Activated naive CD4-positive, alpha-beta T cell treated with anti-CD3 and anti-CD28 coated beads, Interleukin-2, amount 50 U/mL, for 72 hours (primary cell): ENCODE results near the gene RTKN. TPM values are rescaled to one million over a fixed set of nuclear protein-coding genes. Genes with fewer than 3 reads are reported as not detected.

ENCODE experiments used
- ATAC-seq, 2 donors: fragments of 150-1000 bp; cut with Tn5 transposase; 2 replicates each; pipeline ENCODE4 v1.10.0; 2021; ENCODE audit warnings: mild to moderate bottlenecking in 2 of 2, moderate library complexity in 2 of 2
- DNase-seq, 2 donors: peaks; one replicate each; pipeline ENCODE4 v3.0.0; 2021 to 2022; ENCODE audit warnings: low spot score in 2 of 2
- H3K27ac Mint-ChIP-seq, 2 donors: one replicate each; pipeline ENCODE4 v1.8.0; 2022; ENCODE audit warnings: mild to moderate bottlenecking in 2 of 2, mixed read lengths in 2 of 2
- H3K36me3 Mint-ChIP-seq, 2 donors: one replicate each; pipeline ENCODE4 v1.8.0; 2022; ENCODE audit warnings: mixed read lengths in 2 of 2
- H3K9me3 Mint-ChIP-seq, 2 donors: one replicate each; pipeline ENCODE4 v1.8.0; 2022; ENCODE audit warnings: mixed read lengths in 2 of 2
- total RNA-seq, 2 donors: library from RNA; stranded (reverse); gene quantifications; one replicate each; pipeline ENCODE4 v1.2.3, GENCODE V29; 2022

Gene RTKN
- total RNA-seq, 2 donors from 2014 or later: 0.91 to 4.6 TPM

- Mint-ChIP-seq H3K27ac (peak overlapping the region in 1 of 2 donors; percentile 49), H3K9me3 (no peaks in the 10 kb centered on the region), H3K36me3 (no peaks in the 10 kb centered on the region)
- peak; percentile 56 to 64 for ATAC-seq
- DNase-seq: peak in 1 of 2 donors; percentile 28
Observed at GRCh38 chr2:74414881-74415761, 26.6 kb downstream of the RTKN start.

GRCh38 chr2:74414441-74414840, 27.3 kb downstream of the RTKN start:
- no peaks in the 10 kb centered on the region for H3K9me3 Mint-ChIP-seq
- no peak overlapping the region for H3K27ac Mint-ChIP-seq
- H3K36me3 Mint-ChIP-seq: no peaks in the 10 kb centered on the region

GRCh38 chr2:74413001-74413698, 28.6 kb downstream of the RTKN start:
- DNase-seq (no peak), ATAC-seq (no peak)
- no peak overlapping the region for H3K27ac Mint-ChIP-seq
- no peaks in the 10 kb centered on the region for H3K36me3 Mint-ChIP-seq
- no peaks in the 10 kb centered on the region for H3K9me3 Mint-ChIP-seq

More at GRCh38 chr2:74414441-74414840, 27.3 kb downstream of the RTKN start:
- ATAC-seq (no peak), DNase-seq (no peak)

GRCh38 chr2:74407682-74408081, 34.1 kb downstream of the RTKN start:
- H3K9me3 Mint-ChIP-seq: no peaks in the 10 kb centered on the region
- no peak overlapping the region for H3K27ac Mint-ChIP-seq
- DNase-seq (no peak), ATAC-seq (no peak)
- no peaks in the 10 kb centered on the region for H3K36me3 Mint-ChIP-seq

- Mint-ChIP-seq H3K9me3 (no peaks in the 10 kb centered on the region), H3K36me3 (no peaks in the 10 kb centered on the region), H3K27ac (no peak overlapping the region)
- DNase-seq (no peak), ATAC-seq (no peak)
Observed at GRCh38 chr2:74406035-74406434, 35.7 kb downstream of the RTKN start.

- no peaks in the 10 kb centered on the region for H3K36me3 Mint-ChIP-seq
- DNase-seq (no peak), ATAC-seq (no peak)
- H3K9me3 Mint-ChIP-seq: no peaks in the 10 kb centered on the region
- no peak overlapping the region for H3K27ac Mint-ChIP-seq
Observed at GRCh38 chr2:74401891-74402290, 39.8 kb downstream of the RTKN start.

- Mint-ChIP-seq H3K36me3 (no peaks in the 10 kb centered on the region), H3K27ac (no peak overlapping the region), H3K9me3 (no peaks in the 10 kb centered on the region)
- ATAC-seq (peak; percentile 29 to 62), DNase-seq (no peak)
Observed at GRCh38 chr2:74399785-74400184, 42.0 kb downstream of the RTKN start.

GRCh38 chr2:74396149-74396548, 45.6 kb downstream of the RTKN start:
- no peaks in the 10 kb centered on the region for H3K9me3 Mint-ChIP-seq
- H3K36me3 Mint-ChIP-seq: no peaks in the 10 kb centered on the region
- ATAC-seq (no peak), DNase-seq (no peak)
- H3K27ac Mint-ChIP-seq: no peak overlapping the region

GRCh38 chr2:74393525-74393924, 48.2 kb downstream of the RTKN start:
- no peak overlapping the region for H3K27ac Mint-ChIP-seq
- H3K9me3 Mint-ChIP-seq: no peaks in the 10 kb centered on the region
- no peak for ATAC-seq
- no peak for DNase-seq
- no peaks in the 10 kb centered on the region for H3K36me3 Mint-ChIP-seq

GRCh38 chr2:74392449-74392743, 49.3 kb downstream of the RTKN start:
- H3K9me3 Mint-ChIP-seq: no peaks in the 10 kb centered on the region
- ATAC-seq: no peak
- H3K27ac Mint-ChIP-seq: peak overlapping the region; percentile 16 to 95
- H3K36me3 Mint-ChIP-seq: no peaks in the 10 kb centered on the region
- no peak for DNase-seq

GRCh38 chr2:74391580-74392448, 49.9 kb downstream of the RTKN start:
- DNase-seq (peak; percentile 92 to 98), ATAC-seq (peak; percentile 72 to 81)
- H3K36me3 Mint-ChIP-seq: no peaks in the 10 kb centered on the region
- H3K9me3 Mint-ChIP-seq: no peaks in the 10 kb centered on the region
- peak overlapping the region; percentile 95 to 99 for H3K27ac Mint-ChIP-seq

- peak overlapping the region; percentile 91 to 95 for H3K27ac Mint-ChIP-seq
- H3K36me3 Mint-ChIP-seq: no peaks in the 10 kb centered on the region
- no peaks in the 10 kb centered on the region for H3K9me3 Mint-ChIP-seq
- DNase-seq: no peak
- ATAC-seq: peak; percentile 23 to 68
Observed at GRCh38 chr2:74391209-74391579, 50.5 kb downstream of the RTKN start.

- H3K36me3 Mint-ChIP-seq: no peaks in the 10 kb centered on the region
- ATAC-seq (no peak), DNase-seq (no peak)
- H3K27ac Mint-ChIP-seq: peak overlapping the region in 1 of 2 donors; percentile 13
- no peaks in the 10 kb centered on the region for H3K9me3 Mint-ChIP-seq
Observed at GRCh38 chr2:74390606-74391005, 51.1 kb downstream of the RTKN start.

GRCh38 chr2:74387346-74387745, 54.4 kb downstream of the RTKN start:
- no peaks in the 10 kb centered on the region for H3K36me3 Mint-ChIP-seq
- H3K9me3 Mint-ChIP-seq: no peaks in the 10 kb centered on the region
- ATAC-seq (peak; percentile 13 to 64), DNase-seq (no peak)
- no peak overlapping the region for H3K27ac Mint-ChIP-seq

GRCh38 chr2:74385396-74385795, 56.3 kb downstream of the RTKN start:
- no peak for ATAC-seq
- no peak overlapping the region for H3K27ac Mint-ChIP-seq
- DNase-seq: no peak
- H3K36me3 Mint-ChIP-seq: no peaks in the 10 kb centered on the region
- H3K9me3 Mint-ChIP-seq: no peaks in the 10 kb centered on the region

GRCh38 chr2:74384051-74384450, 57.7 kb downstream of the RTKN start:
- Mint-ChIP-seq H3K9me3 (no peaks in the 10 kb centered on the region), H3K27ac (no peak overlapping the region), H3K36me3 (no peaks in the 10 kb centered on the region)
- ATAC-seq (no peak), DNase-seq (no peak)

GRCh38 chr2:74383254-74383653, 58.5 kb downstream of the RTKN start:
- Mint-ChIP-seq H3K27ac (no peak overlapping the region), H3K9me3 (no peaks in the 10 kb centered on the region), H3K36me3 (no peaks in the 10 kb centered on the region)
- no peak for DNase-seq
- no peak for ATAC-seq
